NCI-H82 treated with DMSO at 0.1 percent for 48 hours (cell line): ENCODE results near the gene OR7C1.
"Not testable (repeated sequence)": the region's sequence is repeated elsewhere in the genome, so short reads cannot be mapped to it uniquely, and the experiment has no call there.

ENCODE experiments used
- DNase-seq: peaks from one replicate; lab custom pipeline; 2025; ENCODE audit not compliant: unreplicated experiment; lab: John Stamatoyannopoulos, UW

The OR7C1 gene

DNA sequence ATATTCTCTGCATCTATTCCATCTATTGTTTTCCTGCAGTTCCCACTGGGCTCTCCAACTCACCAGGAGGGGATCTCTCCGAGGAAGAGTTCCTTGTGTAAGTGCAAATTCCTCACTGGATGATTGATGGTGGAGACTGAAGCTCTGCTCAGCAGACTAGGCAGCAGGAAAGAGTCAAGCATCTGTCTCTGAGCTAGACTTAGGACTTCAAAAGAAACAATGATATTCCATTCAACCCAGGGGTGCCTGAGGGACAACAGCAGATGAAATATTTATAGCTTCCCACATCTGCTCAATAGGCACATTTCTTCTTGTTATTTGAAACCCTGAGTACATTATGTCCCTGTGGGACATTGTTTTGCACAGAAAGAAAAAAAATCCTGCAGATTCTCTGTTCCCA lies at the start of gene OR7C1, which contains the start of gene OR7A5:
Gene OR7C1 (minus strand): TSS at position 175 of the 400 bp plus-strand sequence. CDS start 35,049 bp downstream, outside the sequence.
Gene OR7A5 (minus strand): TSS at position 175 of the 400 bp plus-strand sequence. CDS start 6,944 bp downstream, outside the sequence.
- no peak for DNase-seq

- DNase-seq, result no peak
These were observed 36.7 kb upstream of the OR7C1 start for GRCh38 chr19:14871619-14872230.

GRCh38 chr19:14868497-14868896 lies 33.5 kb upstream of the OR7C1 start:
- no peak for DNase-seq

DNA sequence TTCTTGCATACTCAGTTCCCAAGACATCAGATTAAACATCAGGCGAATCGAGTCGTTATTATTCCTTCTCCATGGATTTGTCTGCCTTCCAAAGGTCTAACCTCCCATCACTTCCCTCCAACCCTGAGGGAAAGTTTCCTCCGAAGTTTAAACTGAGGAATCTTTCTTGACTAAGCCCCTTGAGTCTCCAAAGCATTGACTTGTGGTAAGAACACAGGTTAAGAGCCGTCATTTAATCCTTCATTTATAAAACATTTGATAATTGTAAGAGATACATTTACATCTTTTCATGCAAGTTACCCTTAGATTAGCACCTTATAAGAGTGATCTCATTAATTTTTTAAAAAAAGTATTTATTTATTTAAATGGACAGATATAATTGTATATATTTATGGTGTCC lies 13.8 kb upstream of the OR7C1 start, which contains the start of gene OR7A10:
Gene OR7A10 (minus strand): TSS at position 101 of the 400 bp plus-strand sequence. CDS start 7,045 bp downstream, outside the sequence.
- DNase-seq, result no peak

DNA sequence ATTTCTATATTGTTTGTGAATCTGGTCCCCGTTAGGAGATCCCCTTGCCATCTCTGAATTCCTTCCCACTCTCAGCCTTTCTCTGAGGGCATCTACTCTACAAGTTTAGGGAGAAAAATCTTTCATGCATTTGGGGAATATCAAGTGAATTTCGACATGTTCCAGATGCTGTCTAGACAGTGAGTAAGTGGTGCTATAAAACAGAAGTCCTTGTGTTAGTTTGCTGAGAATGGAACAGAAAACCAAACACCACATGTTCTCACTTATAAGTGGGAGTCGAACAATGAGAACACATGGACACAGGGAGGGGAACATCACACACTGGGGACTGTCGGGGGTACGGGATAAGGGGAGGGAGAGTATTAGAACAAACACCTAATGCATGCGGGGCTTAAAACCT lies 8.6 kb upstream of the OR7C1 start:
- no peak for DNase-seq

- no peak for DNase-seq
These were observed 8.2 kb upstream of the OR7C1 start for GRCh38 chr19:14843169-14843568.

GRCh38 chr19:14840206-14840605 lies 5.2 kb upstream of the OR7C1 start:
- DNase-seq, result no peak

DNA sequence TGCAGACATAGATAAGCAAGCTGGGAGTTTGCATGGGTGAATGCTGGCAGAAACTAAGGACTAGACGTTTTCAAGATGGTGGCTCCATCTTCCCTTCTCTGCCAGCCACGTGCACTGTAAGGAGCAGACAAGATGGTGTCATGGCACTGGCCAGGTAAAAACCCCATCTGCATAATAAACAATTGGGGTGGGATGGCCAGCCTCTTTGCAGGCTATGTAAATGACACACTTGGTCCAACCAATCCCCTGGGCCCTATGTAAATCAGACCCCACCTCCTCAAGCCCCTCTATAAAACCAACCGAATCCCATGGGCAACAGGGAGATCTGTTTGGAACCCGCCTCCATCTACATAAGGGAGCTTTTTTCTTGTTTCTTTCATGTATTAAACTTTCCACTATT lies 2.4 kb upstream of the OR7C1 start:
- DNase-seq, result no peak

DNA sequence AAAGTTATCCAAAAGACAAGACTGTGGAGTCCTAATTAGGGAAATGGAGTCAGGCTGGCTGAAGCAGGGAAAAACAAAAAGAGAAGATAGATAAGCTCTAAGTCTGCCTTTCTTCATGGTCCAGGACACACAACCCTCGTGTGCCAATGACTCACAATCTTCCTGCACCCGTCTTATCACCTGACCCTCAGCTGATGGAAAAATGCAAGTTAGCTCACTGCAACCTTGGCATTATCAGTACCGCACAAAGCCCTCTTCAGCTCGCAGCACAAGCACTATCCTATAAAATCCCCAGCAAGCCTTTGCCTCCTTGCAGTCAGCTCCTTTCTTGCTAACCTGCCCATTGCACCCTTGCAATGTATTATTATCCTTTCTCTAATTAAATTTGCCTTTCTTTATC lies 4.3 kb downstream of the OR7C1 start:
- DNase-seq, result no peak

DNA sequence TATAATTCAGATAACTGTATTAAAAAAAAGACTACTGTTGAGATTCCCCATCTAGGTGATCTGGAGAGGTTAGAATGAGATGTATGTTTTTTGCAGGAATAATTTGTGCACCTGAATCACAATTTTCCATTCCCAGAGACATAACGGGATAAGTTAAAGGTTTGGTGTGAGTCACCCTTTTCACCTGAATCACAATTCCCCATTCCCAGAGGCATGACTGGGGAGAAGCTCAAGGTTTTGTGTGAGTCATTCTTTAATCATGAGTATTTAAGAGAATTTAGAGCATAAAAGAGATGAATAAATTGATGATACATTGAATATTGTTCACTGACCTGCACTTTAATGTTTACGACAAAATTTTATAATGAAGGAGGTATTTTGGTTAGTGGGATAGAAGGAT lies 9.0 kb downstream of the OR7C1 start:
- no peak for DNase-seq

- no peak for DNase-seq
These were observed 13.0 kb downstream of the OR7C1 start for GRCh38 chr19:14821937-14822336.

DNA sequence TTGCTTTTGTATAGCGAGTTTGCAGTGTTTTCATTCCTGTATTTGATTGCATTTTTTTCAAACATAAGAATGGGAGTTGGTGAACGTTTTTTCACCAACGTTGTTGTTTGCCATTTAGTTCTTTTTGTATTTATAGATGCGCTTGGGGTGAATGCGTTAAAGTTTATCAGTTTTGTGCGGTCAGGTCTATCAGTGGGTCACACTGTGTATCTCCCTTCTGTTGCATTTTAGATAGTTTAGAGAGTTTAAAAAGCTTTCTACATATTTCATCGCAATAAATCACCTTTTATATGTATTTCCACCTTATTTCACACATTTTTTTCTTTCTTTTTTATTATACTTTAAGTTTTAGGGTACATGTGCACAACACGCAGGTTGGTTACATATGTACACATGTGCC lies 16.4 kb downstream of the OR7C1 start:
- no peak for DNase-seq

DNA sequence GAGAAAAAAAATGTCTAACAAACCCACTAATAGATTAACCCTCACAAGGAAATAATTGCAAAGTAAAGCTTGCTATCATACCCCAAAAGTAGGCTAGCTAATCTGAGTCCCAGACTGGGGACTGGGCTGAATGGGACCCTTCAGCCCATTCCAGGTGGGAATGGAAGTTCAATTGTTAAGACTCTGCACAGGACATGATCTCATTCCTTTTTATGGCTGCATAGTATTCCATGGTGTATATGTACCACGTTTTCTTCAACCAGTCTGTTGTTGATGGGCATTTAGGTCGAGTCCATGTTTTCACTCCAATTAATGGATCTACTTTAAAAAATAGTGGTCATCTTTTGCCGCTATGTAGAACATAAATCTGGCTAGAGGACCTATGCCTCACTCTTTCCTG lies 17.9 kb downstream of the OR7C1 start:
- no peak for DNase-seq

- DNase-seq, result no peak
These were observed 19.9 kb downstream of the OR7C1 start for GRCh38 chr19:14814982-14815652.

- DNase-seq, result no peak
These were observed 25.5 kb downstream of the OR7C1 start for GRCh38 chr19:14809272-14810057.

GRCh38 chr19:14804765-14805164 lies 30.2 kb downstream of the OR7C1 start:
- DNase-seq, result no peak

- DNase-seq, result no peak
These were observed 36.2 kb downstream of the OR7C1 start for GRCh38 chr19:14798760-14799159.

DNA sequence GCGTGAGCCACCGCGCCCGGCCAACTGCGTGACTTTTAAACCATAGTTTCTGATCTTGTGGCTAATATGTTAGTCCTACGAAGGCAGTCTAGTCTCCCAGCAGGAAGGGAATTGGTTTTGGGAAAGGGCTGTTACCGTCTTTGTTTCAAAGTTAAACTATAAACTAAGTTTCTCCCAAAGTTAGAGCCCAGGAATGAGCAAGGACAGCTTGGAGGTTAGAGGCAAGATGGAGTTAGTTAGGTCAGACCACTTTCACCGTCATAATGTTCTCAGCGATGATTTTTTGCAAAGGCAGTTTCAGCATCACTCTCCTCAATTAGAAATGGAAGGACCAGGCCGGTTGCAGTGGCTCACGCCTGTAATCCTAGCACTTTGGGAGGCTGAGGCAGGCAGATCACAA lies 39.0 kb downstream of the OR7C1 start:
- DNase-seq, result no peak

DNA sequence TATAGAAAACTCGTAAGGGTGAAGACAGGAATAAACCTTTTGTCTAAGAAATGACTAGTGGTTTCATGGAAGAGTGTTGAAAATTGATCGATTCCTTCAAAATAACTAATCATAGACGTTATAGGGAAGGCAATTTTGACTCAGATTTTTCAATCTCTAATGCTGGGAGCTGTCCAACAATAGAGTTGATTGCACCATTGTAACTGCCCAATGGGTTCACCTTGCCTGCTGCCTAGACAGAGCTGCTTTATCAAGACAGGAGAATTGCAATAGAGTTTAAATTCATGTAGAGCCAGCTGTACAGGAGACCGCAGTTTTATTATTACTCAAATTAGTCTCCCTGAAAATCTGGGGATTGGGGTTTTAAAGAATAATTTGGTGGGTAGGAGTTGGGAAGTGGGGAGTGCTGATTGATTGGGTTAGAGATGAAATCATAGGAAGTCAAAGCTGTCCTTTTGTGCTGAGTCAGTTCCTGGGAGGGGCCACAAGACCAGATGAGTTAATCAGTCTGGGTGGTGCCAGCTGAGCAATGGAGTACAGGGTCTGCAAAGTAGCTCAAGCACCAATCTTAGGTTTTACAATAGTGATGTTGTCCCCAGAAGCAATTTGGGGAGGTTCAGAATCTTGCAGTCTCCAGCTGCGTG lies 39.8 kb downstream of the OR7C1 start:
- DNase-seq, result no peak

GRCh38 chr19:14792250-14792649 lies 42.7 kb downstream of the OR7C1 start:
- not testable (repeated sequence) for DNase-seq

GRCh38 chr19:14786421-14786851 lies 48.5 kb downstream of the OR7C1 start:
- no peak for DNase-seq
